Activated T-helper 9 cell treated with anti-CD3 and anti-CD28 coated beads, Interleukin-2, amount 50 U/mL, for 16 hours (primary cell): Measurements from ENCODE around the gene FLNB.
"Not testable (repeated sequence)": the region's sequence is repeated elsewhere in the genome, so short reads cannot be mapped to it uniquely, and the experiment has no call there.

Experiments used
- DNase-seq: peaks from one replicate; pipeline ENCODE4 v3.0.0-alpha.2; 2020; ENCODE audit warnings: low read depth

FLNB gene

DNA sequence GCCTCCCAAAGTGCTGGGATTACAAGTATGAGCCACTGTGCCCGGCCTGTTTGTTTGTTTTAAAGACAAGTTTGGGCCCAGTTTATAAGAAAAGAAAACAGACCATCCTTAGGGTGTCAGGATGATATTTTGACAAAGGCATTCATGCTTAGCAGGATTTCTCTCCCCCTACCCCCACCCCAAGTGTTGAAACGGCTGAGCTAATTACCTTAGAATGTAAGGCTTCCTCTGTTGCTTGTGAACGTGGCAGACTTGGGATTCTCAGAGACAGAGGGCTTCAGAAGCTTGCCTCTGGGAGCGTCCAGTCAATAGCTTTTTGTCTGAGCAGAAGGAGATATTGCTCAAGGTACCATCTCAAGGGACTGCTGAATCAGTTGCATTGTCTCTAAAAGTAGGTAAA is 24.0 kb downstream of the FLNB start:
- no peak for DNase-seq

DNA sequence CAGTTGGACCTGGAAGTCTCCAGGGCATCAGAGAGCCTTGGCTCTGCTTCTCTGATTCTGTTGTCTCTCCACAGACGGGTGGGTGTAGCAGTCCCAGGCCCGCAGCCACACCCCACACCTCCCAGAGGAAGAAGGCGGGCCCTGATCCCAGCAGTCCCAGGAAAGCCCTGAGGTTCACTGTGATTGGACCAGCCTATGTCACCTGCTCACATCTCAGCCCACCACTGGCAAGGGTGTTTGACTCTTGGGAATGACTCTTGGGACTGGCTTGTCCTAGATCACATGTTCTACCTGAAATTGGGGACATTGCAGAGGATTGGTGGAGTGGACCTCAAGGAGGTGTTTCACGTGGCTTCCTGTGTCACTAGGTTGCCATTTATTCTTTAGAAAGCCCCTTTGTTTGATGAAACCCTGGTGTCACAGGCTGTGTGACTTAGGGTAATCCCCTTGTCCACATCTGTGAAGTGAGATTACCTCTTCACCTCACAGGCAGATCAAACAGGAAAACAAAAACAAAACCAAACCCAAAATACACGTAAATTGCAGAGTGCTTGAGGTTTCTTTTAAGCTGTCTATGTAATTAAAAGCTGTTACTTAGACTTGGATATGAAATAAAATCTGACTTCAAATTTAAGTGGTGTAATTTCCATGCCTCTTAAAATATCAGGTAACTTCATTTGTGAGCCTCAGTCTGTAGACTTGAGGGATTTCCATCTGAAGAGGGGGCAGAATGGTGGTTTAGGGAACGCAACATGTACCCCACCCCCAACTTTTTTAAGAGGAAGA is 26.7 kb downstream of the FLNB start:
- DNase-seq, result no peak

DNA sequence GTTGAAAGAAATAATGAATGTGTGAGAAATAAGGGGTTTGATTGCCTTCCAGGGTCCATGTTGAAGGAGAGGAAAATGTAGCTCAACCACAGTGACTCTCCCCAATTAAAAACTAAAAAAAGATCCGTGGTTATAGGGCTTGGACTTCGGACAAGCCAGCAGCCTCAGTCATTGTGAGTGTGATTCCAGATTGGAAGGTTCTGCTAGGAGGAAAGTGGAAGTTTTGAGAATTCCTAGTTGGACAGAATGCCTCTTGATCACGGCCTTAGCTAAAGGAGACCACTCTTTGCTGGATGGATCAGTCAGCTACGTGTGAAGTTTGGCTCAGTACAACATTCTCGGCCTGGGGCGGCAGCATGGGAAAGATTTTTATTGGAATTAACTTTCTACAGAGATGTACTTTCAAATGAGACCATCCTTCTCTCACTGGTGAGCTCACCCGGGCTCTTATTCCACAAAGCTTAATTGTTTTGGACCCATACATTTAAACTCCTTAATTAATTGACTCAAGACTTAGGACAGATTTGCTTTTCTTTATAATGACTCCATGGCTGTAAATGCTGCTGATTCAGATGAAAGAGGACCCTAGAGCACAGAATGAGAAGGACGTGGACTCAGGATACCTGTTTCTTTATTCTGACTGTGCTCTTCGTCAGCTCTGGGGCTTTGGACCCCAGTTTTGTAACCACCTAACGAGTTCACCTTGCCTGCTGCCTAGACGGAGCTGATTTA is 27.5 kb downstream of the FLNB start:
- DNase-seq, result no peak

DNA sequence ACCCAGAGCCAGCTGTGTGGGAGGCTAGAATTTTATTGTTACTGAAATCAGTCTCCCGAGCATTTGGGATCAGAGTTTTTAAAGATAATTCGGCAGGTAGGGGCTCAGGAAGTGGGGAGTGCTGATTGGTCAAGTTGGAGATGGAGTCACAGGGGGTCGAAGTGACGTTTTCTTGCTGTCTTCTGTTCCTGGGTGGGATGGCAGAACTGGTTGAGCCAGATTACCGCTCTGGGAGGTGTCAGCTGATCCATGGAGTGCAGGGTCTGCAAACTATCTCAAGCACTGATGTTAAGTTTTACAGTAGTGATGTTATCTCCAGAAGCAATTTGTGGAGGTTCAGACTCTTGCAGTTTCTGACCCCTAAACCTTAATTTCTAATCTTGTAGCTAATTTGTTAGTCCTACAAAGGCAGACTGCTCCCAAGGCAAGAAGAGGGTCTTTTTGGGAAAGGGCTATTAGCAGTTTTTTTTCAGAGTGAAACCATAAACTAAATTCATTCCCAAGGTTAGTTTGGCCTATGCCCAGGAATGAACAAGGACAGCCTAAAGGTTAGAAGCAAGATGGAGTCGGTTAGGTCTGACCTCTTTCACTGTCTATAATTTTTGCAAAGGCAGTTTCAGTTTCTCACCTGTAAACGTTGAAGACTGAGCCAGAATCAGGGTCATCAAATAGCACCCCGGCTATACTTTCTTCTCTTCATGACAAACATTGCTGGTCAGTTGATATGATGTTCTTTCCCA is 28.2 kb downstream of the FLNB start:
- DNase-seq, result no peak

DNA sequence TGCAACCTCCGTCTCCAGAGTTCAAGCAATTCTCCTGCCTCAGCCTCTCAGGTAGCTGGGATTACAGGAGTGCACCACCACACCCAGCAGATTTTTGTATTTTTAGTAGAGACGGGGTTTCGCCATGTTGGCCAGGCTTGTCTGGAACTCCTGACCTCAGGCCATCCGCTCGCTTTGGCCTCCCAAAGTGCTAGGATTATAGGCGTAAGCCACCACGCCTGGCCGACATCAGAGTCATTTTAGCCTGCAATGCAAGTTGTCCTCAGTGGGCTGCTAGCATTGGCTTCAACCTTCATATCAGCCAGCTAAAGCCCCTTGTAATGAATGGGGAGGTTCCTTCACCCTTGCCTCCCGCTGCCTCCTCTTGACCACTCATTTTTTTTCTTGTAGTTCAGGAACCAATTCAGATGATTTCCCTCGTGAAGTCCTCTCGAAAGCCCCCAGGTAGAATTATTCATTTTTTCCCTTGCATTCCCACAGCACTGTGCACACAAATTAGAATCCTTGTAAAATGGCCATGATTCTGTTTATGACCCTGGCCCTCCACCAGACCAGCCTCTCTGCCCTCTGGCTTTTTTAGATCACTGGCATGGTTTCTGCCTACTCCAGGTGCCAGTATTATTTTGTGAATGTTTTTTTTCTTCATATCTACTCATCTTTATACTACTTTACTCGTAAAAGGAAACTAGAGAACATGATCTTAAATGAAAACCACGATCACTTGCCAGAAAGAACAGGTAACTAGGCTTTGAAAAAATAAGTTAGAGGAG is 29.1 kb downstream of the FLNB start:
- DNase-seq, result no peak

DNA sequence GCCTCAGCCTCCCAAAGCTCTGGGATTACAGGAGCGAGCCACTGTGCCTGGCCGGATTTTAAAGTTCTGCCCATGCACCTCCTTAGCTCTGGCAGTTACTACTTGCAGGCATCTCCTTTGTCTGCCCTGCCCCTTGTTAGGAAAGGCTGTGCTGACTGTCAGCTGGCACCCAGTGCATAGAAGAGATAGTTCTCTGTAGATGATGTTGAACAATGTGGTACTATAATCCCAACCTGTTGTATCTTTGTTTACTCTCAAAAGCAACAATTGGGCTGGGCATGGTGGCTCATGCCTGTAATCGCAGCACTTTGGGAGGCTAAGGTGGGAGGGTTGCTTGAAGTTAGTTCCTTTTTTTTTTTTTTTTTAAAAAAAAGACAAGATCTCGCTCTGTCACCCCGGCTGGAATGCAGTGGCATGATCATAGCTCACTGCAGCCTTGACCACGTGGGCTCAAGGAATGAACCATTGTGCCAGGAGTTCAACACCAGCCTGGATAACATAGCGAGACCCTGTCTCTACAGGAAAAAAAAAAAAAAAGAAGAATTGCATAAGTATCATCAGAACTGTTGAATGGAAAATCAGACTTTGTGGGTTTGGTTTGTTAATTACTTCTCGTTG is 30.6 kb downstream of the FLNB start:
- DNase-seq, result no peak

DNA sequence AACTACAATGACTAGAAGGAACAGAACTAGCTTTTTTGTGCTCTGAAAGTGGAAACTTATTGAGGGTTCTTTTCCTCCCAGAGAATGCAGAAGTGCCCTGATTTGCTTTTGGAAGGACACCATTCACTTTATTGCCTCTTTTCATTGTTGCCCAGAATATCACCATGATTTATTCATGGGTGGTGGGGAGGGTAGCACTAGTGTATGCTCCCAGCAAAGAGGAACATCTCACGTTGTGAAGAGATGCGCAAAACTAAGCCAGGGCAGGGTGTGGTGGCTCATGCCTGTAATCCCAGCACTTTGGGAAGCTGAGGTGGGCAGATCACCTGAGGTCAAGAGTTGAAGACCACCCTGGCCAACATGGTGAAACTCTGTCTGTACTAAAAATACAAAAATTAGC is 31.4 kb downstream of the FLNB start:
- DNase-seq, result no peak

DNA sequence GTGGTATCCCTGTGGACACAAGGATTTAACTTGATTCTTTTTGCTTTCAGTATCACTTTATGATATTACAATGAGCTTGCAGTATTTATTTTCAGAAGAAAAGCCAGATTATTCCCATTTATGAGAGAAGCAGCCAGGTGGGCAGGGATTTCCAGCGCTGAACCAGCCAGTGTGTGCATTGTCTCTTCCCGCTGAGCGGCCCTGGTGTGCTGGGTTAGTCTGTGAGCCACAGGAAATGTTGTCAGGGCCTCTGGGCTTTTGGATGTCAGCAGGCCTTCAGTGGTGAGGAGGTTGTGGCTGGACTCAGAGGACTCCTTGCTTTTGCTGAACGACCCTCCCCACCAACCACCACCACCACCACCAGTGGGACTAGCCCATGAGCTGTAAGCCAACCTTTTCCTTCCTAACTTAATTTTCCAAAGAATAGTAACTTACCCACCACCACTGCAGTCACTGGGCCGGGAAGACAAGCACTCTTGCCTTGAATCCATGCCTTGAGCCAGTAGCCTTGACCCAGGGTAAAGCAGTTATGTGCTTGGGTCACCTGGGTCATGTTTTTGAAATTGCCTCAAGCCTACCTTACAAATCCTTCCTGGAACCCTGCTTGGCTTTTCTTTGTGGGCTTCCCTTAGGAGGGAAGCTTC is 33.1 kb downstream of the FLNB start:
- DNase-seq, result no peak

DNA sequence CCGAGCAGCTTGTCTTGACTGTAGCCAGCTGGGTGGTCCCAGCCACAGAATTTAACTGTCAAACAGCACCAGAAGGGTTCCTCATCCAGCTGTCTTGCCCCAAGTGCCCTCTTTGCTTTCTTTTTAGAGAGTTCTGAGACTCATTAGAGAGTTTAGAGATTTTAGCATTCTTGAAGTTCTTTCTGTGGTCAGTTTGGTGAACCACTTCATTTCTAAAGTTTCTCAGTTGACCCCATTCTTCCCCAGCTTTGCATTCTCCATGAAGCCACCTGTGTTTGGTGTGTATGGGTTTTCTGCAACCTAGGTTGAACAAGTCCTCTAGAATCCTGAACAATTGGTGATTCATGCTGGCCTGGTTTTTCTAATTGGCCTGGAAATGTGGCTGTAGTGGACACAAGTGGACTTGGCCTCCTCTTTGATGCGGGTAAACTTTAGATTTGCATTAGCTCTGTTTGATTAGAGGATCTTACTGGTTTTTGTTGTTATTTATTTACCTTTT is 33.7 kb downstream of the FLNB start:
- no peak for DNase-seq

DNA sequence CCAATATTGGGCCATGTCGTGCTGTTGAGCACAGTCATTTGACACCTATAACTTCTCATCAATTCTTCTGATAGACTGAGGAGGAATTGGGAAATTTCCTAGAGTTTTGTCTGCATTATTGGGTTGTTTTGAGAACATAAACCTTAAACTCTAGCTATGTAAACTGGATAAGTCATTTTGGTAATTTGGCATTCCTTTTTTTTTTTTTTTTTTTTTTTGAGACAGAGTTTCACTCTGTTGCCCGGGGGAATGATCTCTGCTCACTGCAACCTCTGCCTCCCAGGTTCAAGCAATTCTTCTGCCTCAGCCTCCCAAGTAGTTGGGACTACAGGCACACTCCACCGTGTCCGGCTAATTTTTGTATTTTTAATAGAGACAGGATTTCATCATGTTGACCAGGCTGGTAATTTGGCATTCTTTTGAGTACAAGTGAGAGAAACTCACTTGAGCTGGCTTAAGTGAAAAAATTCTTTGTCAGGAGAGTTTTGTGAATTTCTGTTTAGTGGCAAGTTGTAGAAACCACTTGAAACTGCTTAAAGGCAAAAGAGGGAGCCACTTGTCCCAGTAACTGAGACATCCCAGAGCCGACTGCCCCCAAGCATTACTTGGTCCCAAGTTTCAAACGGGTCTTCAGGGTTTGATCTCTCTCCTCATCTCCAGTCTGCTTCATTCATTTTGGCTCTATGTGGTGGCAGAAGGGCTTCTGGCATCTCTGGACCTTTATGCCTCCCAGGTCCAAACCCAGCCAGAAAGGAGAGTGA is 34.9 kb downstream of the FLNB start:
- DNase-seq, result no peak

DNA sequence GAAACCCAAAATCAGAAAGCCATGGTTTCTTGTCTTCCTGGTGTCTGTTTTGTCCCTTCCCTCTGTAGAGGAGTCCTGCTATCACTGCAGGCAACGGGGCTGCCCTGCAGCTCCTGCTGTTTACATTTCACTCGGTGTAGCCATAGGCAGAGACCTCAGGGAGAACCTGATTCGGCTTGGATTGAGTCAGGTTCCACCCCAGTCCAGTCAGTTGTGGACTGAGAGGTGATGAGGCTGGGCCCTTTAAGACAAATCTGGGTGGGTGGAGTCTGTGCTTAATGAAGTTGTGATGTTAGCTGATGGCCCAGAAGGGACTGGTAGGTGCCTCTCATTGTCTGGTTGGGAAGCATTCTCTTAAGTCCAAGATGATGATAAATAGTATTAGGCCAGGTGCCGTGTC is 35.7 kb downstream of the FLNB start:
- no peak for DNase-seq

DNA sequence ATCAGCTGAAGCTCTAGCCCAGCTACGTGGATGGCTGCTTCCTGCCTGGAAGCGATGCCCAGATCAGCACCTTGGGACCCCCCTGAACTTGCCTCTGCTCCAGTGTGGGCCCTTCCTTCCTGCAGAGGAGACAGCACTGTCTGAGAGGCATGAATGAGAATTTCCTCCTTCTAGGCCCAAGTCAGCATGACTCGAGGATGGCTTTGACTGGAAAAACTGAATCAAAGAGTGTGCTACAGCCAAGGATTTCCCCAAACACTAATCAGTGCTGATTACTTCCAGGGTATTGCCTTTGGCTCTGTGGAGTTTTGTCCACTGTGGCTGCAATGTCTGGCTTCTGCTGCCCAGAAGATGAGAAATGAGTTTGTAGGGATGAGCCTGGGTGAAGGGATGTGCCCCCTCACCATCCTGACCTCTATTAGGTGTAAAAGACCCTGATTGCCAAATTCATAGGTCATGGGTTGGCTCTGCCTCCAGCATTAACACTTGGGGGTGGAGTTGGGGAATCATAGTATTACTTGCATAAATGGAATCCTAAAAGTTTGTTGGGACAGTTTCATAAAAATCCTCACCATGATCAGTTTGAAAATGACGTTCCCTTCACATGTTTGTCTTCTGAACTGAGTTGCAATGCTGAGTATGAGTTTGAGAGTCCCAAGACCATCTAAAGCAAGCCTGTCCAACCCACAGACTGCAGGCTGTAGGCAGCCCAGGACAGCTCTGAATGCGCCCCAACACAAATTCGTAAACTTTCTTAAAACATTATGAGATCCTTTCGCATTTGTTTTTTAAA is 36.7 kb downstream of the FLNB start:
- DNase-seq, result no peak

DNA sequence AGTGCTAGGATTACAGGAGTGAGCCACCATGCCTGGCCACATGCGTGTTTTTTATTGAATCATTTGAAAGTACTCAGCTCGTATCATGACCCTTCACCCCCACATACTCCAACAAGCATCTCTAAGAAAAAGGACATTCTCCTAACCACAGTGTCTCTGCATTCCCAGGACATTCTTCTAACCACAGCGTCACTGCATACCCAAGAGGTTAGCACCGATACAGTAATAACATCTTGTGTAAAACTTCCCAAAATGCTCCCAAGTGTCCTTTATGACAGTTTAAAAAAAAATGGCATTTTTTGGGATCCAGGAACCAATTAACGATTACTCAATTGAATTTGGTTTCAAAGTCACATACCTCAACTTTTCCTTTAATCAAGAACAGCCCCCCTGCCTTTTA is 39.6 kb downstream of the FLNB start:
- no peak for DNase-seq

DNA sequence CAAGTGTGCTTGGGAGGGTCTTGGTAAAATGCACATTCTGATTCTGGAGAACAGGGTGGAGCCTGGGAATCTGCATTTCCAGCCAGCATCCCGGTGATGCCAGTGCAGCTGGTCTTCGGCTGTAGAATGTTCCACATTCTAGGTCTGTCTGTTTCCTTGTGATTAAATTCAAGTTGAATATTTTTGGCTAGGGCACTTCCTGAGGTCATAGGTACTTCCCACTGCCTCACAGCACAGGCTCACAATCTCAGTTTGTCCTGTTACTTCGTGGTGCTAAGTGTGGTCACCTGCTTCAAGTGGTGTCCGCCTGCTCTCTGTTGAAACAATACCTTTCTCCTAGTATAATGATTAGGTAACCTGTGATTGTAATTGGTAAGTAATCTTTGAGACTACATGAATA is 40.1 kb downstream of the FLNB start:
- DNase-seq, result no peak

DNA sequence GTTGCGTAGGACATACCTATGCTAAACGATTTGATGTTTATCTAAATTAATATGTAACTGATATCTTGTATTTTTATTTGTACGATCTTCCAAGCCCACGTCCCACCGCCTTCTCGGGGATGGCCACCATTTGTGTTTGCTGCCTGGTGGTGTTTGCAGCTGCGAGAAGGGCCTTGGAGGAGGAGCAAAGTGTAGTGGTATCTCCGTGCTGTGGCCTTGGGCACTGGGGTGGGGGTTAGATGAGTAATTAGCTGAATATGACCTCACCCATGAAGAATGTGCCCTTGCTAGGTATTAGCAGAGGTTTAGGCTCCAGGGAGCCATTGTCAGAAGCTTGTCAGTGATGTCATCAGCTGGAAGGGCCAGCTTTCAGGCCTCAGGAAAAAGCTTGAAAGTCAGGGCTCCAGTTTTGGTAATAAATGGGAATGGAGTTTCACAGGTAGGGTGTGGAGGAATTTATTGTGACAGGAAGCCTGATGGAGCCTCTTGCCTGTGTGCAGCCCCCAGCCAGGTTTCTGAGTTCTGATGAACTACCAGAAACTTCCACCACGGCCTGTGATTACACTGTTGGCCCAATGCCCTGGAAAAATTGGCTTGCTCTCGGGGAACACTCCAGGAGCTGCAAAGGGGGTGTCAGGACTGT is 41.0 kb downstream of the FLNB start:
- no peak for DNase-seq

DNA sequence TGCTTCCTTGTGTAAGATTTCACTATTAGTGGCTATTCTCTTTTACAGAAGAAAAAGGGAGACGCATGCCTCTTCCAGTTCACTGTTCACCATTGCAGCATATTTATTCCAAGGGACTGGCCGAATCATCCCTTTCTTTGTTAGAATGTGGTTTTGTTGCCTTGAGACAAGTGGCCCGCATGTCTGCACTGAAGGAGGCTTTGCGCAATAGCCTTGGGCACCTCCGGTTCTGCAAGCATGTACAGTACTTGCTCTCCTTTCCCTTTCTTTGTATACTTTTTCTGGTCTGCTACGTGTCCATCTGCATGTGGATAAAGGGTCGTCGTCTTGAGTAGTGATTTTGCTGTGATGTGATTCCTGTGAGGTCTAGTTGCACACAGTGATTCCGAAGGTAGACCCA is 43.0 kb downstream of the FLNB start:
- DNase-seq, result no peak

DNA sequence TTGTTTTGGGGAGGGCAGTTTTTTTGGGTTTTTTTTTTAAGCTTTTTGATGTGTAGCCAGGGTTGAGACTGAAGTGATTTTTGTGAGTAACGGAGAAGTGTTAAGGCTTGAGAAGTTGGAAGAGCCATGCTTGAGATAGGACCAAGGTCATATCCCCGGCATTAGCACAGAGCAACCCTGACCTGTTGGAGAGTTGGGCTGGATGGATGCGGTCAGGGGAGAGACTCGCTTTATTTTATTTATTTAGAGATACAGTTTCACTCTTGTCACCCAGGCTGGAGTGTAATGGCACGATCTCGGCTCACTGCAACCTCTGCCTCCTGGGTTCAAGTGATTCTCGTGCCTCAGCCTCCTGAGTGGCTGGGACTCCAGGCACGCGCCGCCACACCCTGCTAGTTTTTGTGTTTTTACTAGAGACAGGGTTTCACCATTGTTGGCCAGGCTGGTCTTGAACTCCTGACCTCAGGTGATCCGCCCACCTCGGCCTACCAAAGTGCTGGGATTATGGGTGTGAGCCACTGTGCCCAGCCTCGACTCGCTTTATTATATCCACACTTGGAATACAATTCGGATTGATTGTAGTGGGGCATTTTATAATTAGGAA is 43.5 kb downstream of the FLNB start:
- not testable (repeated sequence) for DNase-seq
